ENCODE data around the gene DCLK1.
"Not testable (repeated sequence)": the region's sequence is repeated elsewhere in the genome, so short reads cannot be mapped to it uniquely, and the experiment has no call there.

Gene DCLK1

GRCh38 chr13:36031490-36031889 is 99.7 kb downstream of the DCLK1 start:
- DNase-seq = no peak

- DNase-seq = no peak
Measured at GRCh38 chr13:36030670-36031331, 100.4 kb downstream of the DCLK1 start.

- DNase-seq = no peak
Measured at GRCh38 chr13:36029166-36029565, 102.0 kb downstream of the DCLK1 start.

- DNase-seq = no peak
Measured at GRCh38 chr13:36028359-36029025, 102.7 kb downstream of the DCLK1 start.

- DNase-seq = no peak
Measured at GRCh38 chr13:36026531-36026930, 104.7 kb downstream of the DCLK1 start.

- DNase-seq = no peak
Measured at GRCh38 chr13:36014763-36015162, 116.4 kb downstream of the DCLK1 start.

GRCh38 chr13:36006894-36007675 is 124.1 kb downstream of the DCLK1 start:
- no peak for DNase-seq

GRCh38 chr13:36006347-36006746 is 124.8 kb downstream of the DCLK1 start:
- no peak for DNase-seq

GRCh38 chr13:36001561-36001960 is 129.6 kb downstream of the DCLK1 start:
- no peak for DNase-seq

GRCh38 chr13:36000028-36000427 is 131.2 kb downstream of the DCLK1 start:
- DNase-seq = no peak

GRCh38 chr13:35996360-35996759 is 134.8 kb downstream of the DCLK1 start:
- DNase-seq = no peak

GRCh38 chr13:35995136-35995535 is 136.0 kb downstream of the DCLK1 start:
- DNase-seq = no peak

- no peak for DNase-seq
Measured at GRCh38 chr13:35994131-35994966, 136.8 kb downstream of the DCLK1 start.

- DNase-seq = no peak
Measured at GRCh38 chr13:35993686-35994085, 137.5 kb downstream of the DCLK1 start.

GRCh38 chr13:35992964-35993363 is 138.2 kb downstream of the DCLK1 start:
- DNase-seq = no peak

- no peak for DNase-seq
Measured at GRCh38 chr13:35990196-35990595, 141.0 kb downstream of the DCLK1 start.

- DNase-seq = no peak
Measured at GRCh38 chr13:35988648-35989081, 142.5 kb downstream of the DCLK1 start.

- no peak for DNase-seq
Measured at GRCh38 chr13:35987572-35988513, 143.3 kb downstream of the DCLK1 start.

- peak; percentile 6 for DNase-seq
Measured at GRCh38 chr13:35984776-35985453, 146.3 kb downstream of the DCLK1 start.

GRCh38 chr13:35984287-35984686 is 146.9 kb downstream of the DCLK1 start:
- no peak for DNase-seq

GRCh38 chr13:35983703-35984102 is 147.5 kb downstream of the DCLK1 start:
- not testable (repeated sequence) for DNase-seq

Data from NCI-H2171 (cell line).